Airway epithelial cell (primary cell): ENCODE data around the gene DLL4. TPM values are rescaled to one million over a fixed set of nuclear protein-coding genes. Genes with fewer than 3 reads are reported as not detected.

Source experiments
- total RNA-seq: library from RNA; depleted of rRNA; stranded (reverse); fragments of >200 nt; gene quantifications from 2 replicates; pipeline ENCODE4 v1.2.3, GENCODE V29; 2015

DLL4 gene
- total RNA-seq, result 0.35 TPM in 1 of 2 replicates, not detected in the other

DNA sequence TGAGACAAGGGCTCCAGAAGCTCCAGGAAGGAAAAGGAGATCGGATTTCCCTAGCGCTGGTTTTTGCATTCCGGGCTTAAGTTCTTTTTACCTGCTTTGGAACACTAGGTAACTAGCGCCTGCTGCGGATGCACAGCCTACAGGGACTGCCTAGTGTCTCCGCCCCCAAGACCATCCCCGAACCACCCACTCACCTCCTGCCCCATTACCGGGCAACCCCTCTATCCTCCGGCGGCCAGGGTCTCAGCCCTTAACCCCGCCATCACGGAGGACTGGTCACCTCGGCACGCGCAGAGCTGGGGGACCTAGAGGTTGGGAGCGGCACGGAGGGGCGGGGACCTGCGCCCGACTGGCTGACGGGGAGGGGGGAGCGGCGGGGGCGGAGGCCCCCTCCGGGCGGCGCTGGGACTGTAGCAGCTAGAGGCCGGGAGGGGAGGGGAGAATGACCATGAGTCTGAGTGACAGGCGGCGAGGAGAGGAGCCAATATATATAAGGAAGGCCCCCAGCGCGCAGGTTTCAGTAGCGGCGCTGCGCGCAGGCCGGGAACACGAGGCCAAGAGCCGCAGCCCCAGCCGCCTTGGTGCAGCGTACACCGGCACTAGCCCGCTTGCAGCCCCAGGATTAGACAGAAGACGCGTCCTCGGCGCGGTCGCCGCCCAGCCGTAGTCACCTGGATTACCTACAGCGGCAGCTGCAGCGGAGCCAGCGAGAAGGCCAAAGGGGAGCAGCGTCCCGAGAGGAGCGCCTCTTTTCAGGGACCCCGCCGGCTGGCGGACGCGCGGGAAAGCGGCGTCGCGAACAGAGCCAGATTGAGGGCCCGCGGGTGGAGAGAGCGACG, at the start of gene DLL4:
DLL4 (plus strand) TSS at position 520 of the 839 bp plus-strand sequence. CDS start 329 bp downstream, outside the sequence.

DNA sequence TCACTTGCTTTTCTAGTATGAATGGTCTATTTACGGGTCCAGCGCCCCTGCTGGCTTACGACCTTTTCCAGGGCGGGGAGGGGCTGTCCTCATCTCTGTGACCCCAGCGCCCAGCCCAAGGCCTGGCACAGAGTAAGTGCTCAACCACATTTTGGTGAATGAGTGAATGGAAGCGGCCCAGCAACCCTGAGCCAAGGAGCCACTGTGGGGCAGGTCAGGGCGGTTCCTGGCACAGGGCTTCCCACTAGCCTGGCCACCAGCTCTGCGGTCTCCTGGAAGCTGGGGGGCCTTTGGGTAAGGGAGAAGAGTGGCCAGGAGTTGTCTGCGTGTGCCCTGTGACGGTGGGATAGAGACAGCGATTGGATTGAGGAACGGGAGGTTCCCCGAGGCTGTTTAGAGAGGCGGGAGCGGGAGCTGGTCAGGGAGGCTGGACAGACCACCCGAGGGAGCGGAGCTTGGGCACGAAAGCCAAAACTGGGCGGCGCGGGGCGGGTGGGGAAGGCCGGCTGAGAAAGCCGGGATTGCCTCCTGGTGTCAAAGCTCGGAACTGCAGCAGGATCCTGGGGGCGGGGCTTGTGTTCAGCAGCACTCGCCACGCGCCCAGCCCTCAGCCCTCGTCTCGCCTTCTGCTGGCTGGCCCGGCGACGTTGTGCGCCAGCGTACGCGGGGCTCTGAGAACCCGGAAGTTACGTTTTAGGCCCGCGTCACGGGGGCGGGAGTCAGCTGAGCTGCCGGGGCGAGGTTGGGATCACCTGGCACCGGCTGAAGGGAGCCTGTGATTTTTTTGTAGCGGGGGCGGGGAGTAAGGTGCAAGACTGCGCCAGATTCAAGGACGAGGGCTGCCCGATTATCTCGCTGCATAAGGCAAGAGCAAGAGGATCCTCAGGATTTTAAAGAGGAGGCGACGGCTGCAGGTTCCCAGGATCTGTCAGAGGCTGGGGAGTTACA, 35.1 kb upstream of the DLL4 start, which contains the start of gene VPS18:
VPS18 (plus strand) TSS at position 718 of the 948 bp plus-strand sequence. CDS start 319 bp downstream, outside the sequence.

DNA sequence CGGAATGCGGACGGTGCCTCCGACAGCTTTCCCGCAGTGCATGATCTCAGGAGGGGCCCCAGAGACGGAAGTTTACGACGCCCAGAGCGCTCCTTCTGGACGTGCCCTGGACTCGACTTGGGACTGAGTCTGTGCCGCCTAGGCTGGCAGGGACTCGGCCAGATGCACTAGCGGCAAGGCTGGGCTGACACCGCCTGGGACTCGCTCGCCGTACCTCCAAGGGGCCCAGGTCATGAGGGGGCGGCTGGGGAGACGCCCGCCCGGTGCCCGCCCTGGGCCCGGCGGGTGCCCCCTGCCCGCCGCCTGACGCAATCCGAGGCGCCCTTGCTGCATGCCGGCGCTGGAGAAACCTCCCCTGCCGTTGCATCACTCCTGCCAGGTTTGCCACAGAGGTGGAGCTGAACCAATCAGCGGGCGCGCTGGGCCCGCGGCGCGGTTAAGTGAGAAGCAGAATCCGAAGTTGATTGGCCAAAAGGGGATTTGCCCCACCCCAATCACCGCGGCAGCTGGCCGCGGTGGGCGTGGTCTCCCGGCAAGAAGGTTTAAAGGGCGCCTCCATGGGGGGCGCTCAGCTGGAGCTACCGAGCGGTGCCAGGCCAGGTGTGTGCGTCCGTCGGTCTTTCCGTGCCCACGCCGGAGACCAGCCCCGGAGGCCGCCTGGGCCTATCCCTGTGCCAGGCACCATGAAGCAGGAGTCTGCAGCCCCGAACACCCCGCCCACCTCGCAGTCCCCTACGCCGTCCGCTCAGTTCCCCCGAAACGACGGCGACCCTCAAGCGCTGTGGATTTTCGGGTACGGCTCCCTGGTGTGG, 24.0 kb downstream of the DLL4 start, which contains the start of gene CHAC1:
CHAC1 (plus strand) TSS at position 571 of the 812 bp plus-strand sequence; CDS start at position 684, 113 bp downstream.

Other genes starting within 250 kb of the DLL4 start
- 10.8 and 13.8 TPM in 2 replicates for gene RAD51, start 234.2 kb upstream of the DLL4 start, total RNA-seq
- 22.3 and 29.5 TPM in 2 replicates for gene RMDN3, start 174.1 kb upstream of the DLL4 start, total RNA-seq
- gene GCHFR, start 165.3 kb upstream of the DLL4 start, total RNA-seq, result 22.6 and 29.3 TPM in 2 replicates
- gene C15orf62, start 159.4 kb upstream of the DLL4 start, total RNA-seq, result 0.99 and 2.4 TPM in 2 replicates
- 39.2 and 39.7 TPM in 2 replicates for gene ZFYVE19, start 122.3 kb upstream of the DLL4 start, total RNA-seq
- 21.7 and 28.5 TPM in 2 replicates for gene DNAJC17, start 121.9 kb upstream of the DLL4 start, total RNA-seq
- not detected in 2 replicates for gene PPP1R14D, start 100.6 kb upstream of the DLL4 start, total RNA-seq
- 330 and 346 TPM in 2 replicates for gene SPINT1, start 85.3 kb upstream of the DLL4 start, total RNA-seq
- gene RHOV, start 55.1 kb upstream of the DLL4 start, total RNA-seq, result 52.2 and 61.1 TPM in 2 replicates
- 30.6 and 33.9 TPM in 2 replicates for gene VPS18, start 34.9 kb upstream of the DLL4 start, total RNA-seq
- 5.9 and 10.5 TPM in 2 replicates for gene CHAC1, start 24.1 kb downstream of the DLL4 start, total RNA-seq
- gene INO80, start 186.9 kb downstream of the DLL4 start, total RNA-seq, result 8.7 and 16.7 TPM in 2 replicates